ENCODE results near the gene TM7SF2.

The TM7SF2 gene

DNA sequence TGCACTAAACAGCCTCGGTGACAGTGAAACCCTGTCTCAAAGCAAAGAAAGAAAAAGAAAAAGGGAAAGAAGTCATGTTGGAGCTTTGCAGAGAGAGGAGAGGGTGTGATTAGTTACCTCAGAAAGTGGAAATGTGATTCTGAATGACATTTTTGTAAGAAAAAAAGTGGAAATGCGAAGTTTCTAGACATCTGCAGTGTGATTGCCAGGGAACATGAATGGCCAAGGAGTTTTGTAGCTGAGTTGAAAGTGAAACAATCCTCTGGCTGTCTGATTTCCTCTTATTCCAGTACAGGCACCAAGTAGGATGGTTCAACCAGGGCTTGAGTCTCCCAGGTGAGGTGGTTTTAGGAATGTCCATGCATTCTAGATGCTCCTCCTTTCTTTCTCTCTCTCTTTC, 40.5 kb downstream of the TM7SF2 start:
- Histone ChIP-seq H3K27me3 (ENCODE audit: insufficient read depth, insufficient read length) (no peaks in the 10 kb centered on the region), H3K4me1 (ENCODE audit: insufficient read depth, insufficient read length) (peaks cover 7% of the 10 kb centered on the region), H3K9ac (ENCODE audit: insufficient read length, low read depth) (no peak overlapping the region), H3K36me3 (ENCODE audit: insufficient read depth, insufficient read length, low read length) (no peaks in the 10 kb centered on the region), H3K9me3 (ENCODE audit: insufficient read depth, low read length) (peaks cover 9% of the 10 kb centered on the region; the same call in 1 of the 2 replicates), H3K4me3 (ENCODE audit: insufficient read length, low read depth) (no peak overlapping the region)
- TF ChIP-seq SUZ12 (IDR thresholded peaks at IDR 0.05; ENCODE audit: extremely low read depth, insufficient read depth, insufficient read length) (no peak), ZNF274 (IDR thresholded peaks at IDR 0.05; ENCODE audit: low read depth, low read length) (no peak), YY1 (IDR thresholded peaks at IDR 0.05; ENCODE audit: insufficient read depth, insufficient read length) (no peak)
- DNase-seq (ENCODE audit: low read depth, low spot score): no peak

DNA sequence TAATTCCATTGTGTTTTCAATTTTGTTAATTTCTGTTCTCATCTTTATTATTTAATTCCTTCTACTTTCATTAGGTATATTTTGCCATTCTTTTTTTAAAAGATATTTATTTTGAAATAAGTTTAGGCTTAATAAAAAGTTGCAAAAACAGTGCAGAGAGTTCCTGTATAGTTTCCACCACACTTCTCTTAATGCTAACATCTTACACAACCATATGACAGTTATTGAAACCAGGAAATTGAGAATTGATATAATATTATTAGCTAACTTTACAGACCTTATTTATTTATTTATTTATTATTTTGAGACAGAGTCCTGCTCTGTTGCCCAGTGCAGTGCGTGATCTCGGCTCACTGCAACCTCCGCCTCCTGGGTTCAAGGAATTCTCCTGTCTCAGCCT, 44.6 kb downstream of the TM7SF2 start:
- no peak overlapping the region for H3K4me3 ChIP-seq (ENCODE audit: insufficient read length, low read depth)
- no peaks in the 10 kb centered on the region for H3K36me3 ChIP-seq (ENCODE audit: insufficient read depth, insufficient read length, low read length)
- no peaks in the 10 kb centered on the region for H3K4me1 ChIP-seq (ENCODE audit: insufficient read depth, insufficient read length)
- no peak for DNase-seq (ENCODE audit: low read depth, low spot score)
- TF ChIP-seq SUZ12 (IDR thresholded peaks at IDR 0.05; ENCODE audit: extremely low read depth, insufficient read depth, insufficient read length): no peak
- no peak overlapping the region for H3K9ac ChIP-seq (ENCODE audit: insufficient read length, low read depth)
- H3K27me3 ChIP-seq (ENCODE audit: insufficient read depth, insufficient read length): no peaks in the 10 kb centered on the region
- no peaks in the 10 kb centered on the region for H3K9me3 ChIP-seq (ENCODE audit: insufficient read depth, low read length)

DNA sequence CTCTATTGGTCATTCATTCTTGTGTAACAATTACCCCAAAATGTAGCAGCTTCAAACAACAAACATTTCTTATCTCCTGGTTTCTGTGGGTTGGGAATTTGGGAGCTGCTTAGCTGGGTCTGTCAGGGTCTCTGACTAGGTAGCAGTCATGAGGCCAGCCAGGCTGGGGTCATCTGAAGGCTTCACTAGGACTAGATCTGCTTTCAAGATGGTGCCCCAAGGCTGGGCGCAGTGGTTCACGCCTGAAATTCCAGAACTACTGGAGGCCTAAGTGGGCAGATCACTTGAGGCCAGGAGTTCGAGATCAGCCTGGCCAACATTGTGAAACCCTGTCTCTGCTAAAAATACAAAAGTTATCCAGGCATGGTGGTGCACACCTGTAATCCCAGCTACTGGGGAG, 45.3 kb downstream of the TM7SF2 start:
- no peak for DNase-seq (ENCODE audit: low read depth, low spot score)
- TF ChIP-seq YY1 (IDR thresholded peaks at IDR 0.05; ENCODE audit: insufficient read depth, insufficient read length) (no peak), SUZ12 (IDR thresholded peaks at IDR 0.05; ENCODE audit: extremely low read depth, insufficient read depth, insufficient read length) (no peak), ZNF274 (IDR thresholded peaks at IDR 0.05; ENCODE audit: low read depth, low read length) (no peak)
- Histone ChIP-seq H3K9me3 (ENCODE audit: insufficient read depth, low read length) (no peaks in the 10 kb centered on the region), H3K27me3 (ENCODE audit: insufficient read depth, insufficient read length) (no peaks in the 10 kb centered on the region), H3K9ac (ENCODE audit: insufficient read length, low read depth) (no peak overlapping the region), H3K4me3 (ENCODE audit: insufficient read length, low read depth) (no peak overlapping the region), H3K36me3 (ENCODE audit: insufficient read depth, insufficient read length, low read length) (no peaks in the 10 kb centered on the region), H3K4me1 (ENCODE audit: insufficient read depth, insufficient read length) (no peaks in the 10 kb centered on the region)

DNA sequence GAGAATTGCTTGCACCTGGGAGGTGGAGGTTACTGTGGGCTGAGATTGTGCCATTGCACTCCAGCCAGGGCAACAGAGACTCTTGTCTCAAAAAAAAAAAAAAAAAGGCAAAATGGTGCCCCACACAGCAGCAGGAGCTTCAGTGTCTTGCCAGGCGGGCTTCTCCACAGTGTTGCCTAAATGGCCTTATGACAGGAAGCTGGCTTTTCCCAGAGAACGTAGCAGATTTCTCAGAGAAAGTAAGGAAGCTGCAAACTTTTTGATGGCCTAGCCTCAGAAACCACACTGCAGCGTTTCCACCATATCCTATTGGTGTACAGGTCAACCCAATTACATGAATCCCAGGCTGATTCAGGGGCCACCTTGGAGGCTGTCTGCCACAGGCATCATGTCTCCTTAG, 45.7 kb downstream of the TM7SF2 start:
- Histone ChIP-seq H3K27me3 (ENCODE audit: insufficient read depth, insufficient read length) (no peaks in the 10 kb centered on the region), H3K9me3 (ENCODE audit: insufficient read depth, low read length) (no peaks in the 10 kb centered on the region), H3K4me3 (ENCODE audit: insufficient read length, low read depth) (no peak overlapping the region), H3K36me3 (ENCODE audit: insufficient read depth, insufficient read length, low read length) (no peaks in the 10 kb centered on the region), H3K4me1 (ENCODE audit: insufficient read depth, insufficient read length) (no peaks in the 10 kb centered on the region), H3K9ac (ENCODE audit: insufficient read length, low read depth) (no peak overlapping the region)
- TF ChIP-seq ZNF274 (IDR thresholded peaks at IDR 0.05; ENCODE audit: low read depth, low read length) (no peak), YY1 (IDR thresholded peaks at IDR 0.05; ENCODE audit: insufficient read depth, insufficient read length) (no peak), SUZ12 (IDR thresholded peaks at IDR 0.05; ENCODE audit: extremely low read depth, insufficient read depth, insufficient read length) (no peak)
- DNase-seq (ENCODE audit: low read depth, low spot score): no peak

DNA sequence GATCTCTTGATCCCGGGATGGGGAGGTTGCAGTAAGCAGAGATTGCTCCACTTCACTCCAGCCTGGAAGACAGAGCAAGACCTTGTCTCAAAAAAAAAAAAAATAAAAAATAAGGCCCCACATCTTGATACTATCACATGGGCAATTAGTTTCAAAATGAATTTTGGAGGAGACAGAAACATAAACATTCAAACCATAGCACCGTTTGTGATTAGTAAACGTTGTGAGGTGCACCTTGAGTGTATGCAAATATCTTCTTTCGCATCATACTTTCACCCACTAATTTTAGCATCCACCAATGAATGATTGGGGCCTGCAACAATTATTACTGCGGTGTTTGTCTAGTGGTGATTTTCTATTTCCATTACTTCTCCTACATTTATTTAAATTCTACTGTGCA, 47.3 kb downstream of the TM7SF2 start:
- H3K36me3 ChIP-seq (ENCODE audit: insufficient read depth, insufficient read length, low read length): no peaks in the 10 kb centered on the region
- no peak for DNase-seq (ENCODE audit: low read depth, low spot score)
- H3K27me3 ChIP-seq (ENCODE audit: insufficient read depth, insufficient read length): no peaks in the 10 kb centered on the region
- TF ChIP-seq ZNF274 (IDR thresholded peaks at IDR 0.05; ENCODE audit: low read depth, low read length) (no peak), SUZ12 (IDR thresholded peaks at IDR 0.05; ENCODE audit: extremely low read depth, insufficient read depth, insufficient read length) (no peak), YY1 (IDR thresholded peaks at IDR 0.05; ENCODE audit: insufficient read depth, insufficient read length) (no peak)
- no peak overlapping the region for H3K9ac ChIP-seq (ENCODE audit: insufficient read length, low read depth)
- no peaks in the 10 kb centered on the region for H3K4me1 ChIP-seq (ENCODE audit: insufficient read depth, insufficient read length)
- no peaks in the 10 kb centered on the region for H3K9me3 ChIP-seq (ENCODE audit: insufficient read depth, low read length)
- no peak overlapping the region for H3K4me3 ChIP-seq (ENCODE audit: insufficient read length, low read depth)

DNA sequence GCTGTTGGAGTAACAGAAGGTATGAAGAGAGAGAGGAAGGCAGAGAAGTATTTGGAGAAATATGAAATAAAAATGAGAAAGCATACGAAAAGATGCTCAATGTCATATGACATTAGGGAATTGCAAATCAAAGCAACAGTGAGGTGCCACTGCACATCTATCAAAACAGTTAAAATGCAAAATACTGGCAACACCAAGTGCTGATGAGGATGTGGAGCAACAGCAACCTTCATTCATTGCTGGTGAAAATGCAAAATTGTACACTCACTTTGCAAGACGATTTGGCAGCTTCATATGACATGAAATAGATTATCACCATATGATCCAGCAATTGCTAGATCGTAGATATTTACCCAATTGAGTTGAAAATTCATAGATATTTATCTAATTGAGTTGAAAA, 49.0 kb downstream of the TM7SF2 start:
- no peak for DNase-seq (ENCODE audit: low read depth, low spot score)
- Histone ChIP-seq H3K4me3 (ENCODE audit: insufficient read length, low read depth) (no peak overlapping the region), H3K9ac (ENCODE audit: insufficient read length, low read depth) (no peak overlapping the region), H3K9me3 (ENCODE audit: insufficient read depth, low read length) (no peaks in the 10 kb centered on the region), H3K4me1 (ENCODE audit: insufficient read depth, insufficient read length) (no peaks in the 10 kb centered on the region), H3K27me3 (ENCODE audit: insufficient read depth, insufficient read length) (no peaks in the 10 kb centered on the region), H3K36me3 (ENCODE audit: insufficient read depth, insufficient read length, low read length) (no peaks in the 10 kb centered on the region)
- no peak for TF ChIP-seq SUZ12 (IDR thresholded peaks at IDR 0.05; ENCODE audit: extremely low read depth, insufficient read depth, insufficient read length)
- no peak for TF ChIP-seq YY1 (IDR thresholded peaks at IDR 0.05; ENCODE audit: insufficient read depth, insufficient read length)
- no peak for TF ChIP-seq ZNF274 (IDR thresholded peaks at IDR 0.05; ENCODE audit: low read depth, low read length)

DNA sequence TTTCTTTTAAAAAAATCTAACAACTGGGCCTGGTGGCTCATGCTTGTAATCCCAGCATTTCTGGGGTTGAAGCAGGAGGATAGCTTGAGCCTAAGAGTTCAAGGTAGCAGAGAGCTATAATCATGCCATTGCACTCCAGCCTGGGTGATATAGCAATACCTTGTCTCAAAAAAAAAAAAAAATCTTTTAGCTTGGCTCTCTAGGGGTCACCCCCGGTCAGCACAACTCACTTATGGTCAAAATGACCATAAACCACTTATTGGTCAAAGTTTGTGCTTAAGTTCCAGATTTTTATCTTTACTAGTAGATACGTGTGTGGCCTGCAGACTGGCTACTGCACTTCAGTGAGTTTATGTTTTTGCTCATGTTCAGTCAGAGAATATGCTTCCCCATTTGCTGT, 52.0 kb downstream of the TM7SF2 start:
- no peaks in the 10 kb centered on the region for H3K4me1 ChIP-seq (ENCODE audit: insufficient read depth, insufficient read length)
- H3K9ac ChIP-seq (ENCODE audit: insufficient read length, low read depth): no peak overlapping the region
- no peaks in the 10 kb centered on the region for H3K9me3 ChIP-seq (ENCODE audit: insufficient read depth, low read length)
- no peak overlapping the region for H3K4me3 ChIP-seq (ENCODE audit: insufficient read length, low read depth)
- no peak for DNase-seq (ENCODE audit: low read depth, low spot score)
- H3K27me3 ChIP-seq (ENCODE audit: insufficient read depth, insufficient read length): no peaks in the 10 kb centered on the region
- no peak for TF ChIP-seq YY1 (IDR thresholded peaks at IDR 0.05; ENCODE audit: insufficient read depth, insufficient read length)
- no peak for TF ChIP-seq ZNF274 (IDR thresholded peaks at IDR 0.05; ENCODE audit: low read depth, low read length)
- no peak for TF ChIP-seq SUZ12 (IDR thresholded peaks at IDR 0.05; ENCODE audit: extremely low read depth, insufficient read depth, insufficient read length)
- no peaks in the 10 kb centered on the region for H3K36me3 ChIP-seq (ENCODE audit: insufficient read depth, insufficient read length, low read length)
